H1 (cell line): ENCODE data around the gene MSANTD7. TPM values are rescaled to one million over a fixed set of nuclear protein-coding genes. Genes with fewer than 3 reads are reported as not detected.

Source experiments
- CTCF ChIA-PET: fragments of 300-600 bp; sonication (Branson Sonifier 250); formaldehyde crosslinking; loops from one replicate; lab custom pipeline; 2021; ENCODE audit not compliant: partially characterized antibody; lab: Charles Lee
- POLR2A ChIA-PET: fragments of 300-600 bp; sonication (Branson Sonifier 250); formaldehyde crosslinking; loops from one replicate; lab custom pipeline; 2021; ENCODE audit warnings: inconsistent platforms; ENCODE audit not compliant: partially characterized antibody; lab: Charles Lee
- DNase-seq, 2 experiments: peaks; one replicate each; pipeline versions ENCODE4 v3.0.0 to v3.0.0-alpha.2; 2010 to 2022; ENCODE audit warnings: low spot score in 2 of 2, low read depth in 1 of 2, mixed read lengths in 1 of 2
- FAIRE-seq: peaks from 2 replicates; lab custom pipeline; 2011; peaks lifted over from hg19 to GRCh38; lab: Jason Lieb, UNC
- H2AFZ ChIP-seq: 2 replicates; pipeline ENCODE4 v1.8.1; 2012; ENCODE audit warnings: low read length, inconsistent platforms
- H2AK5ac ChIP-seq: 2 replicates; pipeline ENCODE4 v1.6.1; 2013; ENCODE audit warnings: low read depth, low read length
- H2BK120ac ChIP-seq: replicated peaks from 2 replicates; pipeline ENCODE3; 2013; ENCODE audit warnings: low read depth, low read length, inconsistent platforms
- H2BK12ac ChIP-seq: 2 replicates; pipeline ENCODE4 v1.6.1; 2013; ENCODE audit warnings: low read depth, low read length
- H2BK15ac ChIP-seq: 2 replicates; pipeline ENCODE4 v1.6.1; 2013; ENCODE audit warnings: low read length
- H2BK20ac ChIP-seq: 2 replicates; pipeline ENCODE4 v1.6.1; 2013; ENCODE audit warnings: low read length
- H2BK5ac ChIP-seq: 2 replicates; pipeline ENCODE4 v1.6.1; 2013; ENCODE audit warnings: low read depth, low read length
- H3K14ac ChIP-seq: 2 replicates; pipeline ENCODE4 v1.6.1; 2013; ENCODE audit warnings: inconsistent platforms; ENCODE audit not compliant: insufficient read length
- H3K18ac ChIP-seq: 2 replicates; pipeline ENCODE4 v1.6.1; 2013; ENCODE audit warnings: low read length; ENCODE audit errors: extremely low read depth
- H3K23ac ChIP-seq: 2 replicates; pipeline ENCODE4 v1.6.1; 2013; ENCODE audit warnings: inconsistent platforms; ENCODE audit not compliant: insufficient read length
- H3K23me2 ChIP-seq: 2 replicates; pipeline ENCODE4 v1.6.1; 2013; ENCODE audit warnings: low read depth, low read length
- H3K27ac ChIP-seq: 2 replicates; pipeline ENCODE4 v1.6.1; 2011; ENCODE audit warnings: low read depth, low read length, inconsistent platforms
- H3K27me3 ChIP-seq, 4 experiments: replicated peaks in 1 of 4; 1 replicate in 1 of 4; 2 replicates in 3 of 4; pipeline versions ENCODE4 v1.6.1 to v1.8.1; 2011 to 2013; ENCODE audit warnings: low read length in 3 of 4, mild to moderate bottlenecking in 3 of 4, inconsistent platforms in 2 of 4, mixed read lengths in 2 of 4, moderate library complexity in 1 of 4; ENCODE audit not compliant: control insufficient read depth in 3 of 4, insufficient read depth in 3 of 4; ENCODE audit errors: extremely low read depth in 1 of 4
- H3K36me3 ChIP-seq, 4 experiments: 2 replicates each; pipeline versions ENCODE4 v1.6.1 to v1.8.1; 2011 to 2013; ENCODE audit warnings: mild to moderate bottlenecking in 4 of 4, low read length in 3 of 4, moderate library complexity in 2 of 4, control low read depth in 1 of 4, inconsistent platforms in 1 of 4; ENCODE audit not compliant: insufficient read depth in 4 of 4, control insufficient read depth in 2 of 4
- H3K4ac ChIP-seq: replicated peaks from 2 replicates; pipeline ENCODE3; 2013; ENCODE audit warnings: low read length, low read depth, mixed read lengths, inconsistent platforms; ENCODE audit not compliant: insufficient read length
- H3K4me1 ChIP-seq, 4 experiments: replicated peaks in 1 of 4; 1 replicate in 1 of 4; 2 replicates in 3 of 4; pipeline versions ENCODE4 v1.6.1 to v1.8.1; 2011 to 2013; ENCODE audit warnings: low read length in 3 of 4, inconsistent platforms in 2 of 4, mixed read lengths in 1 of 4; ENCODE audit not compliant: insufficient read depth in 4 of 4, control insufficient read depth in 3 of 4
- H3K4me2 ChIP-seq, 2 experiments: 2 replicates each; pipeline versions ENCODE4 v1.6.1 to v1.8.1; 2011 to 2013; ENCODE audit warnings: low read depth in 2 of 2, low read length in 2 of 2, control low read depth in 1 of 2, inconsistent platforms in 1 of 2, mild to moderate bottlenecking in 1 of 2; ENCODE audit not compliant: insufficient read depth in 1 of 2
- H3K4me3 ChIP-seq, 4 experiments: fragments of 200-600, 300-600 bp in 1 of 4; sonication (generic), shearing (Covaris generic), sonication (Bioruptor Twin) in 1 of 4; 2 replicates each; pipeline versions ENCODE4 v1.5.1 to v1.8.1; 2011 to 2016; ENCODE audit warnings: low read length in 4 of 4, low read depth in 3 of 4, control low read depth in 2 of 4, inconsistent platforms in 2 of 4, mild to moderate bottlenecking in 2 of 4, mixed read lengths in 1 of 4, moderate library complexity in 1 of 4; ENCODE audit not compliant: insufficient read depth in 2 of 4; ENCODE audit errors: extremely low read depth in 1 of 4
- H3K56ac ChIP-seq: replicated peaks from 2 replicates; pipeline ENCODE3; 2013; ENCODE audit warnings: low read depth, mild to moderate bottlenecking, mixed read lengths, low read length, inconsistent platforms; ENCODE audit not compliant: insufficient read length
- H3K79me1 ChIP-seq: 2 replicates; pipeline ENCODE4 v1.6.1; 2013; ENCODE audit warnings: low read depth, low read length, control low read depth
- H3K79me2 ChIP-seq, 2 experiments: 2 replicates each; pipeline versions ENCODE4 v1.6.1 to v1.8.1; 2012 to 2013; ENCODE audit warnings: low read length in 2 of 2, mild to moderate bottlenecking in 2 of 2, inconsistent platforms in 1 of 2; ENCODE audit not compliant: insufficient read depth in 2 of 2, control insufficient read depth in 1 of 2
- H3K9ac ChIP-seq, 4 experiments: replicated peaks in 1 of 4; 1 replicate in 1 of 4; 2 replicates in 3 of 4; pipeline versions ENCODE4 v1.6.1 to v1.8.1; 2011 to 2013; ENCODE audit warnings: low read depth in 3 of 4, low read length in 3 of 4, control low read depth in 2 of 4, mild to moderate bottlenecking in 2 of 4, moderate library complexity in 2 of 4, inconsistent platforms in 1 of 4; ENCODE audit errors: extremely low read depth in 1 of 4
- H3K9me3 ChIP-seq, 2 experiments: 2 replicates each; pipeline versions ENCODE4 v1.6.1 to v1.8.1; 2012 to 2013; ENCODE audit warnings: mild to moderate bottlenecking in 2 of 2, moderate library complexity in 2 of 2, control low read depth in 1 of 2, inconsistent platforms in 1 of 2, low read depth in 1 of 2, low read length in 1 of 2, mixed read lengths in 1 of 2; ENCODE audit not compliant: insufficient read depth in 2 of 2
- H4K20me1 ChIP-seq, 2 experiments: replicated peaks in 1 of 2; 2 replicates each; pipeline versions ENCODE3 to v1.8.1; 2011 to 2013; ENCODE audit warnings: inconsistent platforms in 2 of 2, low read length in 2 of 2, mild to moderate bottlenecking in 1 of 2; ENCODE audit not compliant: insufficient read depth in 2 of 2, control insufficient read depth in 1 of 2
- H4K5ac ChIP-seq: 2 replicates; pipeline ENCODE4 v1.6.1; 2013; ENCODE audit warnings: low read length, low read depth, mixed read lengths, inconsistent platforms; ENCODE audit not compliant: insufficient read length
- H4K8ac ChIP-seq: 2 replicates; pipeline ENCODE4 v1.8.0; 2013; ENCODE audit warnings: mild to moderate bottlenecking, moderate library complexity, low read length, inconsistent platforms; ENCODE audit not compliant: insufficient read depth; ENCODE audit errors: extremely low read depth
- H4K91ac ChIP-seq: replicated peaks from 2 replicates; pipeline ENCODE3; 2013; ENCODE audit warnings: low read length, mixed read lengths, inconsistent platforms; ENCODE audit not compliant: insufficient read length
- JUND ChIP-seq: IDR thresholded peaks from 2 replicates; pipeline ENCODE4 v1.6.1; 2011; ENCODE audit warnings: mild to moderate bottlenecking, improper control_type of control experiment, low read length
- NANOG ChIP-seq: IDR thresholded peaks from 2 replicates; pipeline ENCODE4 v1.6.1; 2011; ENCODE audit warnings: low read length, low read depth, mild to moderate bottlenecking, inconsistent platforms; ENCODE audit not compliant: insufficient read depth, poor library complexity, severe bottlenecking
- POU5F1 ChIP-seq: IDR thresholded peaks from 2 replicates; pipeline ENCODE4 v1.6.1; 2011; ENCODE audit warnings: low read depth, mild to moderate bottlenecking, low read length, moderate library complexity
- polyA plus RNA-seq, 7 experiments: library from polyadenylated mRNA; depleted of rRNA in 3 of 7; stranded (reverse) in 5 of 7; unstranded in 2 of 7; fragments of >200 nt in 5 of 7; fragments of 200-250 nt in 2 of 7; gene quantifications; 1 replicate in 5 of 7; 2 replicates in 1 of 7; 4 replicates in 1 of 7; pipeline versions ENCODE4 v1.2.1 to v1.2.3, GENCODE V29; 2011 to 2013; ENCODE audit warnings: missing spikeins in 2 of 7, mixed read lengths in 2 of 7
- total RNA-seq: library from RNA; stranded (reverse); fragmentation: NEBNext Ultra II Directional; extraction: Animal tissue kit (Norgen Biotek cat#: 25700); gene quantifications from 2 replicates; pipeline ENCODE4 v1.2.1, GENCODE V29; 2021
- TF ChIP-seq, protein P1 (sequence below): IDR thresholded peaks from 2 replicates; pipeline ENCODE4 v1.6.1; 2011; ENCODE audit warnings: low read depth, mild to moderate bottlenecking, low read length; ENCODE audit not compliant: insufficient read depth

MSANTD7 gene
- total and polyA plus RNA-seq, 2 of the 8 experiments (the other 6 are each of a cell fraction or from before 2014, with no cell fraction given), result 5.0 to 15.2 TPM

DNA sequence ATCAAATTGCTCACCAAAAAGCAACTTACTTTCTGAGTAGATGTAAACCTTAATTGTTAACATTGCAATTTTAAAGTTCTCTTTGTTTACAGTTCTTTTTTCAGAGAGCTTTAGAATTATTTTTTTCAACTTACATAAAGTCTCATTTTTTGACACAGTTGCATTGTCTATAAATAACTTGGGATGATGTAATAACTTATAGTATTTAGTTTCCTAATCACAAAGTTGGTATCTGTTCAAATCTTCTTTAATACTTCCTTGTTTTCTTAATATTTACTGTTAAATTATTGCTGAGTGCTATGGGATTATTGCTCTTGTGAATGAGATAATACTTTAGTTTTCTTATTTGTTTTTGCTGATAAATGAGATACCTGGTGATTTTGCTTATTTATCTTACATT is 21.7 kb downstream of the MSANTD7 start:
- Histone ChIP-seq H3K27me3 (no peaks in the 10 kb centered on the region), H3K36me3 (peaks cover 0 to 26% (median 6%) of the 10 kb centered on the region in 4 experiments; a peak in 5 of 8 replicates), H3K14ac (no peak overlapping the region), H2AFZ (no peak overlapping the region), H3K9me3 (no peaks in the 10 kb centered on the region), H3K79me2 (no peaks in the 10 kb centered on the region), H3K56ac (no peak overlapping the region), H4K91ac (no peak overlapping the region), H2BK15ac (no peak overlapping the region), H3K4me1 (no peaks in the 10 kb centered on the region), H4K8ac (no peak overlapping the region), H3K4ac (no peak overlapping the region), H3K4me3 (no peak overlapping the region), H3K23me2 (no peaks in the 10 kb centered on the region), H2BK120ac (no peak overlapping the region), H3K4me2 (no peak overlapping the region), H2BK12ac (no peak overlapping the region), H3K18ac (no peak overlapping the region), H3K27ac (no peak overlapping the region), H3K23ac (no peak overlapping the region), H4K5ac (no peak overlapping the region), H3K79me1 (no peaks in the 10 kb centered on the region), H3K9ac (no peak overlapping the region), H4K20me1 (peaks cover 0 to 3% of the 10 kb centered on the region in 2 experiments), H2AK5ac (no peak overlapping the region), H2BK5ac (no peak overlapping the region), H2BK20ac (no peak overlapping the region)
- DNase-seq (no peak), FAIRE-seq (no peak)
- ChIA-PET POLR2A (interaction anchor here (1.3 kb wide), 1 partner anchor 239 kb away, joined by 3 read pairs; no protein-coding TSS in a partner anchor), CTCF (interaction anchor here (1.0 to 1.3 kb wide), 5 partner anchors 10 to 311 kb away, joined by 3 to 4 read pairs (median 3); no protein-coding TSS in a partner anchor)
- TF ChIP-seq NANOG (no peak), JUND (no peak), POU5F1 (no peak)
- TF ChIP-seq, protein P1, sequence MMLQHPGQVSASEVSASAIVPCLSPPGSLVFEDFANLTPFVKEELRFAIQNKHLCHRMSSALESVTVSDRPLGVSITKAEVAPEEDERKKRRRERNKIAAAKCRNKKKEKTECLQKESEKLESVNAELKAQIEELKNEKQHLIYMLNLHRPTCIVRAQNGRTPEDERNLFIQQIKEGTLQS, result no peak
